HepG2 (cell line): ENCODE measurements around the gene SCN8A. TPM values are rescaled to one million over a fixed set of nuclear protein-coding genes. Genes with fewer than 3 reads are reported as not detected.

Experiments used
- ATF3 ChIP-seq: sonication (generic); formaldehyde crosslinking; IDR thresholded peaks from 2 replicates; pipeline ENCODE4 v1.4.0; 2020; ENCODE audit warnings: missing genetic modification reagents
- BCLAF1 ChIP-seq: fragments of 450-650 bp; IDR thresholded peaks from 2 replicates; pipeline ENCODE4 v1.6.1; 2017; ENCODE audit warnings: mild to moderate bottlenecking
- CREB1 ChIP-seq, 2 experiments: fragments of 450-650 bp in 1 of 2; IDR thresholded peaks; 2 replicates each; pipeline ENCODE4 v1.6.1; 2016 to 2017; ENCODE audit warnings: control low read depth in 1 of 2, mild to moderate bottlenecking in 1 of 2, missing compliant biosample characterization in 1 of 2, missing genetic modification characterization in 1 of 2
- CTCF ChIP-seq: sonication (generic); formaldehyde crosslinking; IDR thresholded peaks from 2 replicates; pipeline ENCODE4 v1.5.0; 2020; ENCODE audit warnings: mild to moderate bottlenecking, missing genetic modification reagents, moderate library complexity
- EP300 ChIP-seq, 3 experiments: sonication (generic) in 1 of 3; formaldehyde crosslinking in 1 of 3; IDR thresholded peaks; 2 replicates each; pipeline versions ENCODE4 v1.5.1 to v1.6.1; 2011 to 2020; ENCODE audit warnings: low read depth in 2 of 3, low read length in 2 of 3, borderline replicate concordance in 1 of 3, improper control_type of control experiment in 1 of 3, mild to moderate bottlenecking in 1 of 3, missing genetic modification reagents in 1 of 3, moderate library complexity in 1 of 3
- HBP1 ChIP-seq: IDR thresholded peaks from 2 replicates; pipeline ENCODE4 v1.6.1; 2016; ENCODE audit warnings: low read depth, control low read depth
- HNF4G ChIP-seq, 2 experiments: sonication (generic) in 1 of 2; formaldehyde crosslinking in 1 of 2; IDR thresholded peaks; 2 replicates each; pipeline versions ENCODE4 v1.4.0 to v1.6.1; 2011 to 2020; ENCODE audit warnings: borderline replicate concordance in 2 of 2, low read depth in 2 of 2, mild to moderate bottlenecking in 2 of 2, low read length in 1 of 2, missing genetic modification reagents in 1 of 2, moderate library complexity in 1 of 2
- HNRNPH1 ChIP-seq: fragments of 200-400 bp; formaldehyde crosslinking; optimal IDR thresholded peaks from 2 replicates; pipeline ENCODE3; 2017; ENCODE audit warnings: mild to moderate bottlenecking, low read depth, low read length
- PATZ1 ChIP-seq: sonication (generic); formaldehyde crosslinking; IDR thresholded peaks from 2 replicates; pipeline ENCODE4 v1.4.0; 2020; ENCODE audit warnings: missing genetic modification reagents
- RARG ChIP-seq: sonication (generic); formaldehyde crosslinking; IDR thresholded peaks from 2 replicates; pipeline ENCODE4 v1.4.0; 2020; ENCODE audit warnings: low read depth, mild to moderate bottlenecking, missing genetic modification reagents
- SALL1 ChIP-seq: sonication (generic); formaldehyde crosslinking; IDR thresholded peaks from 2 replicates; pipeline ENCODE4 v1.8.0; 2022; ENCODE audit warnings: mild to moderate bottlenecking, missing genetic modification reagents
- ZNF136 ChIP-seq: sonication (generic); formaldehyde crosslinking; IDR thresholded peaks from 2 replicates; pipeline ENCODE4 v1.8.1; 2022; ENCODE audit warnings: low read depth, mild to moderate bottlenecking, moderate library complexity, missing genetic modification reagents
- ZNF703 ChIP-seq: sonication (generic); formaldehyde crosslinking; IDR thresholded peaks from 2 replicates; pipeline ENCODE4 v1.5.1; 2020; ENCODE audit warnings: missing genetic modification reagents, mild to moderate bottlenecking, moderate library complexity, borderline replicate concordance
- ZNF850 ChIP-seq: sonication (generic); formaldehyde crosslinking; conservative IDR thresholded peaks from 2 replicates; pipeline ENCODE4 v1.9.0; 2021; ENCODE audit warnings: mild to moderate bottlenecking, missing genetic modification reagents
- polyA plus RNA-seq, 8 experiments: library from polyadenylated mRNA; depleted of rRNA in 3 of 8; stranded (reverse) in 7 of 8; unstranded in 1 of 8; fragments of >200 nt; fragmentation: Illumina TruSeq in 4 of 8; extraction: Trizol in 4 of 8; gene quantifications; 2 replicates each; pipeline versions ENCODE4 v1.2.1 to v1.2.3, GENCODE V29; 2011 to 2016; ENCODE audit warnings: low read depth in 4 of 8, missing spikeins in 1 of 8, mixed read lengths in 1 of 8; ENCODE audit not compliant: insufficient read depth in 1 of 8
- total RNA-seq, 5 experiments: library from RNA; depleted of rRNA; stranded (reverse); fragments of >200 nt; fragmentation: Illumina TruSeq; extraction: Trizol; gene quantifications; 2 replicates each; pipeline ENCODE4 v1.2.3, GENCODE V29; 2016; ENCODE audit warnings: low read depth in 1 of 5

SCN8A gene
- total and polyA plus RNA-seq, 2 of the 13 experiments (the other 11 are each of a cell fraction or from before 2014, with no cell fraction given): 0.57 to 1.4 TPM

GRCh38 chr12:51855586-51856428, 264.8 kb downstream of the SCN8A start (continued):
- TF ChIP-seq ATF3 (CRISPR knock-in tag) (no peak), ZNF703 (CRISPR knock-in tag) (no peak), HNF4G (IDR thresholded peaks at IDR 0.05; ENCODE audit: borderline replicate concordance, low read depth, low read length) (peak; percentile 56; the same call in 1 of the 2 replicates), HNF4G (CRISPR knock-in tag; IDR thresholded peaks at IDR 0.05; ENCODE audit: borderline replicate concordance, low read depth) (no peak), HBP1 (CRISPR knock-in tag) (no peak), EP300 (IDR thresholded peaks at IDR 0.05; ENCODE audit: low read depth in 2 of 2, low read length in 2 of 2) (peak in 1 of 2 experiments; percentile 16; a peak in 1 of 4 replicates), EP300 (CRISPR knock-in tag; IDR thresholded peaks at IDR 0.05; ENCODE audit: borderline replicate concordance) (no peak), RARG (no peak), BCLAF1 (no peak), CREB1 (IDR thresholded peaks at IDR 0.05) (no peak), CREB1 (CRISPR knock-in tag; IDR thresholded peaks at IDR 0.05) (no peak), CTCF (0 out of 2 replicates have a peak, but pooled peaks have one; percentile 2), SALL1 (peak; percentile 34; the same call in 1 of the 2 replicates), ZNF136 (CRISPR knock-in tag) (no peak), PATZ1 (CRISPR knock-in tag) (peak; percentile 46; the same call in 1 of the 2 replicates), ZNF850 (no peak), HNRNPH1 (no peak)
